Head of caudate nucleus (tissue), 42 donors: ENCODE measurements around the gene FAM168B.

Experiments used
- DNase-seq, 42 donors: peaks; one replicate each; pipeline versions ENCODE4 v3.0.0 to v3.0.0-alpha.2; 2020 to 2021; ENCODE audit warnings: mixed read lengths in 7 of 42
- intact Hi-C: fragments of 100-400 bp; cut with DNase I; formaldehyde crosslinking; loops from one replicate; pipeline ENCODE4 v1.15.0; 2022

FAM168B gene

GRCh38 chr2:131044757-131045150 lies 48.5 kb downstream of the FAM168B start:
- intact Hi-C loops: loop anchor here (5.0 kb wide), 1 partner anchor 48 kb away; the partner anchor contains the start of gene FAM168B
- DNase-seq: peak in 5 of 42 donors; percentile 1 to 33 (median 17)

- intact Hi-C loops: loop anchor here (5.0 kb wide), 1 partner anchor 48 kb away; the partner anchor contains the start of gene FAM168B
- DNase-seq: peak in 6 of 42 donors; percentile 0 to 38 (median 22)
Observed at GRCh38 chr2:131044075-131044756, 49.0 kb downstream of the FAM168B start.

DNA sequence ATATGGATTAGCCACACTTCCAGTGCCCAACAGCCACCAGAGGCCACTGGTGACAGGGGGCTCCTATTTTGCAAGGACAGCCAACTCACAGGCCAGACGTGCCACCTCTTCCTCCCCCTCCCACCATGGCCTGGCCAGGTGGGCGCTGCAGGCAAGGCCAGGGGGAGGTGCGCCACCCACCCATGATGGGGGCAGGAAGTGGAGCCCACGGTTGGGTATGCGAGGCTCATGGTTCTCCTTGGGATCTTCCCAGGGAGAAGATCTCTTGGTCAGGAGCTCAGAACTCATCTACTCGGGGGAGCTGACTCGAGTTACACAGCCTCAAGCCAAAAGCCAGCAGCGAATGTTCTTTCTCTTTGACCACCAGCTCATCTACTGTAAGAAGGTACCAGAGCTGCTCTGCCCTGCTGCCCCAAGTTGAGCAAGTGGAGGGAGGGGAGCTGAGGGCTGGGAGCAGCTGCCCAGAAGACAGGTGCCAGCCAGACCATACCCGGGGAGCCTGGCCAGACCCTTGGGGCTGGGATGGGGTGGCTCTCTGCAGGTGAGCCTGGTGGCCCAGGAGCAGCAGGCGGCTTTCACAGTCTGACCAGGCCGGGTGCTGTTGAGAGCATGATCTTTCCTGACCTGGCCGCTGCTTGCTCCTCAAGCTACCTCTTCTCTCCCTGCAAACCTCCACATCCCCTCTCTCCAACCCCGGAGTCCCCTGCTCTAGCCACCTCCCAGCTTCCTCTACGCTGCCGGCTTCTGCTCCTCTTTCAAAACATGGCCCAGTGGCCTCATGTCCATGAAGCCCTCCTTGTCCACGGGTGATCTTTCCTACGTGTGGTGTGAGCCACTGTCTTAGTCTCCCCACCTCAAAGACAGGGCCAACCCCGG lies 49.8 kb downstream of the FAM168B start:
- intact Hi-C loops: loop anchor here (5.0 kb wide), 1 partner anchor 49 kb away; the partner anchor contains the start of gene FAM168B
- peak in 4 of 42 donors; percentile 1 to 41 (median 29) for DNase-seq

- peak in 39 of 42 donors; percentile 45 to 93 (median 75) for DNase-seq
- intact Hi-C loops: loop anchor here (5.0 kb wide), 1 partner anchor 50 kb away; the partner anchor contains the start of gene FAM168B
Observed at GRCh38 chr2:131042148-131042775, 51.0 kb downstream of the FAM168B start.

DNA sequence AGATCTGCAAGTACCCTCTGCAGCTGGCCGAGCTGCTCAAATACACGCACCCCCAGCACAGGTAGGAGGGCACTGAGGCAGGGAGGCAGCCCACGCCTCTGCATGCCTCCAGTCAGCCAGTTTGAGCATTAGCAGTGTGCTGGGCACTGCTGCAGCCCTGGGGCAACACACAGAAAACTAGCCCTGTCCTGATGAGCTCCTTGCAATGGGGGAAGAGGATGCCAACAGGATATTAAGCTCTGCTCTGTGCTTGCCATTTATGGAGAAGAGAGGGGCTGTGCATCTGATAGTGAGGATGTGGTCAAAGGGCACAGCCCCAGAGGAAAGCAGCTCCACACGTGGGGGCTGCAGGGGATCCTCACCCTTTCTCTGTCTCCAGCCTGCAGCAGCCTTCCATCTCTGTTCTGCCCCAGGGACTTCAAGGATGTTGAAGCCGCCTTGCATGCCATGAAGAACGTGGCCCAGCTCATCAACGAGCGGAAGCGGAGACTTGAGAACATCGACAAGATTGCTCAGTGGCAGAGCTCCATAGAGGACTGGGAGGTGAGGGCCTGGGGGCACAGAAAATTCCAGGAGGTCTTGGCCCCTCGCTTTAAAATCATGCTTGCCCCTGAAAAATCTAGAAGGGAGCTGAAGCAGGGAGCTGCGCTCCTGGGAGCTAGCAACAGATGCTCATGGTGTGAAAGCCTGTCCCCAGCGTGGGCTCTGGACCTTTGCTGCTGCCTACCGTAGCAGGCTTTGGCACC lies 51.7 kb downstream of the FAM168B start:
- intact Hi-C loops: loop anchor here (5.0 kb wide), 1 partner anchor 51 kb away; the partner anchor contains the start of gene FAM168B
- peak in 3 of 42 donors; percentile 24 to 41 (median 31) for DNase-seq

DNA sequence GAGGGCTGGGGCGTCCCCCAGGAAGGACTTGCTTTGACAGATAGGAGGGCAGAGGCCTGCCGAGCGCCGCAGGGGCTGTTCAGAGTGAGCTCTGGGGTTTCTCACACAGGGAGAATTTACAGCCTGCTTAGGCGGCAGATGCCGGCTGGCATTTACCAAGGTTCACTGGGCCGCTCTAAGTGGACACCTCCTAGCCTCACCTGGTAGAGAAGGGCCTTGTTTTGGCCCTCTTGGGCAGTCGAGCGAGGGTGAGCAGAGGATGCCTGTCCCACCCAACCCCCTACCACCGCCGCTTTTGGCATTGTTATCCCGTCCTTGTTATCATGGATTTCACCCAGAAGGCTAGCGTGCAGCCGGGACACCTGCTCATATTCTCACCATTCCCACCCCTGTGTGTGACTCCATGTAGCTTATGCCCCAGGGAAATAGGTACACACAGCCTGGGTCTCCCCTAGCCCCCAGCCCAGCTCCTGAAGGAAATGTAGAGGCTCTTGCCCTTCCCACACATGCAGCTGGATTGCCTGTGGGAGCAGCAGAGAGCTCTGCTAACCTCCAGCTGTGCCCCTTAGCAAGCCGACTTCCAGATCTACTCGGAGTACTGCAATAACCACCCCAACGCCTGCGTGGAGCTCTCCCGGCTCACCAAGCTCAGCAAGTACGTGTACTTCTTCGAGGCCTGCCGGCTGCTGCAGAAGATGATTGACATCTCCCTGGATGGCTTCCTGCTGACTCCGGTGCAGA lies 52.4 kb downstream of the FAM168B start:
- peak in 40 of 42 donors; percentile 56 to 95 (median 79) for DNase-seq

GRCh38 chr2:131039908-131040660 lies 53.2 kb downstream of the FAM168B start:
- intact Hi-C loops: loop anchor here (5.0 kb wide), 1 partner anchor 52 kb away; the partner anchor contains the start of gene FAM168B
- peak in 4 of 42 donors; percentile 18 to 54 (median 30) for DNase-seq

More for the DNA sequence above, 52.4 kb downstream of the FAM168B start:
- intact Hi-C loops: loop anchor here (5.0 kb wide), 1 partner anchor 51 kb away; the partner anchor contains the start of gene FAM168B

- peak in 38 of 42 donors; percentile 36 to 85 (median 68) for DNase-seq
- intact Hi-C loops: no loop called here
Observed at GRCh38 chr2:131039535-131039907, 53.7 kb downstream of the FAM168B start.

DNA sequence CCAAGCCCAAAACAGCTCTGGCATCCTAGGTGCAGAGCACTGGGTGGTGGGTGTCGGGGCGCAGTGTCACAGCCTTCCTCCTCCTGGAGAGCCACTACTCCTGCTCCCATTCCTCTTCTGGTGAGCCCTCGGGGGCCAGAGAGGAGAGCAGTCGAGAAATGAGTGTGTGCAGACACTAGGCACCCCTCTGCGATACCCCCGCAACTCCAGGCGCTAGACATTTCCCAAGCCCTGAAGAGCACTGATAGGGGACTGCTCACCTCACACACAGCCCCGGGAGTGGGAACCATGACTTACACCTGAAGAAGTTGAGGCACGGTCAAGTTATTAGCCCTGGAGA lies 54.2 kb downstream of the FAM168B start:
- intact Hi-C loops: no loop called here
- peak in 5 of 42 donors; percentile 5 to 41 (median 34) for DNase-seq

GRCh38 chr2:131038258-131039100 lies 54.8 kb downstream of the FAM168B start:
- intact Hi-C loops: no loop called here

DNA sequence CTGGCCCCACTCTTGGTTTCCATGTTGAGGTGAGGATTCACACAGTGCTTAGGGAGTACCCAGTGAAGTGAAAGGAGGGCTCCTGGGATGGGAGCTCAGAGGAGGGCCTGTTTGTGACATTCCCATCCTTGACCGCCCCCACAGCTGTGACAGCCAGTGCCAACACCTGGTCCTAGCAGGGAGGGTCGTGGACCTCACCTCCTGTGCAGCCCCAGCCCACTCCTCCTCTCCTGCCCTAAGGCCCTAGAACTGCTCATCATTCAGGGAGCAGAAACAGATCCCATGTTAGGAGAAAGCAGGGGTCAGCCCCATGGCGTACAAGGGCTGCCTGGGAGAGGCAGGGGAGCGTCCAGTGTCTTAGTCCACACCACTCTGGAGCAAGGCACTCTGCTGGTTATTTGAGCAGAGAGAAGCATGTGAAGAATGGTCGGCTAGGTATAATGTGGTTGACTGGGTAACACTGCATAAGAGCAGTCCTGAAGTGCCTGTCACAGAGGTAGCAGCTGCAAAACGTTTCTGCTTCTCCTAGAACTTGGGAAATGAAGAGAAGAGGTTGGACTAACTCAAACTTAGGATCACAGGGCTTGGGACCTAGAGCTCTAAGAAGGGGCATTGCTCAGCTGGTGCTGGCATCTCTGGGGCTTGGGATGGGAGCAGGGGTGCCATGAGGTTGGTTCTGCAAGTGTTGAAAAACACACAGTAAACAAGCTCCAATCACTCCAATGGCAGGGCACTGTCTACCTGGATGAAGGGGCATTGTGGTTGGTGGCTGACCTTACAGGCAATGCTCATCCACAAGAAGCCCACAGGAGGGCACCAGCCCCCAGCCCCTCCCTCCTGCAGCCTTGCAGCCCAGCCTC lies 55.6 kb downstream of the FAM168B start:
- intact Hi-C loops: no loop called here
- DNase-seq: peak in 6 of 42 donors; percentile 3 to 41 (median 20)

More at GRCh38 chr2:131038258-131039100, 54.8 kb downstream of the FAM168B start:
- peak in 5 of 42 donors; percentile 7 to 41 (median 25) for DNase-seq

DNA sequence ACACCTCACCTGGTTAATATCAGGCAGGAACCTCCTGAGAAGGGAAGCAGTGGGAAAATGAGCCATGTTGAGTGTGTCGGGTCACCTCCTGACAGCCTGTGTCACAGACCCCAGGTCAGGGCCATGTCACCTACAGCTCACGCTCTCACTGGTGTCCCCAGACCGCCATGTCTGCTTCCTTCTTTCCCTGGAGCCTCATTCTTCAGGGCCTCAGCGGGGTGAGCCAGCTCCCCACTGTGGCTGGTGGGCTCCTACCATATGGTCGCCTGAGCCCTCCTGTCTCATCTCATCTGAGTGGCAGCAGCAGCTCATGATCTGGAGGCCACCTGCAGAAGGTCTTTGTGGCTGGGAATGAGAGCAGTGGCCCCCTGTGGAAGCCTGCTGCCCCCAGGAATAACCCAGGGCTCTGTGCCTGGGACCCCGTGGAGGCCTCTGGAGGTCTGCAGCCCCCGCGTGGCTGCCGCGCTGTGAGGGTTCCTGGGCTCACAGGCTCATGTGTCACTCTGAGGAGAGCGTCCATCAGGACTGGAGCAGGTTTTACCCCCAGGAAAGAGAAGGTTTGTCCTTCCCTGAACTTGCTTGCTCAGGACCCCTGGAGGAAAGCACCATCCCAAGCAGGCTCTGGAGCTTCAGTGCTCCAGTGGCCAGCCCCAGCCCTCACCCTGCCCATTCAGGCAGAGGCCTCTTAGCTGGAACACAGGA lies 56.4 kb downstream of the FAM168B start:
- DNase-seq: peak in 6 of 42 donors; percentile 6 to 38 (median 28)
- intact Hi-C loops: no loop called here

- intact Hi-C loops: no loop called here
- DNase-seq: peak in 8 of 42 donors; percentile 3 to 43 (median 21)
Observed at GRCh38 chr2:131036269-131036668, 57.0 kb downstream of the FAM168B start.

DNA sequence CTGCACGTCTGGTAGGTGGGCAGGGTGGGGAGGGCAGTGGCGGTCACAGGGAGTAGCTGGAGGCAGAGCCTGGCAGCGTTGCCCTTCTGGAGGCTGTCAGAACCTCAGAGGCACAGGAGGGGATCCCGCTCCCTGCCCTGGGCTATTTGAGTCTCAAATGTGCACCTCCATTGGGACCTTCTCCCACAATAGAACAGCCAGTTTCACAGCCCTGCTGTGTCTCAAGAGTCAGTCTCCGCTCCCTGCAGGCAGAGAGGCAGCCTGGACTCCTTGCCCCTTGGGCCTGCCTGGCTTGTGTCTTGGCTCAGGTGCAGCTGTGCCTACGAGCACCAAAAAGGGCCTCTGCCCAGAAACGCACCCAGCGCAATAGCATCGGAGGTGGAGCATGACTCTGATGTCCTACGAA lies 57.4 kb downstream of the FAM168B start:
- peak in 9 of 42 donors; percentile 4 to 52 (median 32) for DNase-seq
- intact Hi-C loops: no loop called here
